Measurements from ENCODE around the gene FBLN2. TPM values are rescaled to one million over a fixed set of nuclear protein-coding genes. Genes with fewer than 3 reads are reported as not detected.

Gene FBLN2
- total RNA-seq, 1 donor: 8.3 TPM

DNA sequence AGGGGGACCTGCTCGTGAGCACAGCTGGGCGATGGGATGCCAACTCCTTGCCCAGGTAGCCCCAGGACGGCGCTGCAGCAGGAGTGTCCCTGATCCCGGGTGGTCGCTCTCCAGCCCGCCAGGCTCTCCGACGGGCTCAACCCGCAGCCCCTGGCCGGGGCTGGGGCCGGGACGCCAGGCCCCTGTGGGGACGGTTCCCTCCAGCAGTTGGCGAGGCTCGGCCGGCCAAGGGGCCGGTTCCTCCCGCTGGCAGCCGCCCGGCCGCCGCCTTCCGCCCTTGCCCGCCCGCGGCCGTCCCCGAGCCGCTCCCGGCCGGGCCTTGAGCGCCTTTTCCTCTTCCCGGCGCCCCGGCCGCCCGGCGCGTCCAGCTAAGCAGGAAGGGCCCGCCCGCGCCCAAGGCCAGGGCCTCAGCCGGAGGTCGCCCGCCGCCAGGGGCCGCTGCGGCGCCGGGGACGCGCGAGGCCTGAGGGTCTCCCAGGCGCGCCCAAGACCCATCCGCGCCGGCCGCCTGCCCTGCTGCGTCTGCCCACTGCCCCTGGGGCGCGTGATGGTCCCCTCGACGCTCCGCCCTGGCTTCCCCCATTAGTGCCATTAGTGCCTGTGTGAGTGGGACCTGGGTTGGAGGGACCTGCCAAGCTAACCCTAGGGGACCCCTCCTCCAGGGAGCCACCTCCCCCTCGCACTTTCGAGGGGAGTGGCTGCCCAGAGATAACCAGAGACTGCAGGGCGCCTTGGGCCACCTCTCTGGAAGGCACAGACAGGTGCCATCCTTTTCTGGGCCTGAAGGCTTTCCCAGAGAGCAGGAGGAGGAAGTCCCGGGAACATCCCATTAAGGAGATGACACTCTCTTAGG lies 106.4 kb downstream of the FBLN2 start:
- peak in 2 of 3 donors; percentile 42 to 55 for DNase-seq (ENCODE audit: low read depth in 2 of 3, low spot score in 2 of 3)

DNA sequence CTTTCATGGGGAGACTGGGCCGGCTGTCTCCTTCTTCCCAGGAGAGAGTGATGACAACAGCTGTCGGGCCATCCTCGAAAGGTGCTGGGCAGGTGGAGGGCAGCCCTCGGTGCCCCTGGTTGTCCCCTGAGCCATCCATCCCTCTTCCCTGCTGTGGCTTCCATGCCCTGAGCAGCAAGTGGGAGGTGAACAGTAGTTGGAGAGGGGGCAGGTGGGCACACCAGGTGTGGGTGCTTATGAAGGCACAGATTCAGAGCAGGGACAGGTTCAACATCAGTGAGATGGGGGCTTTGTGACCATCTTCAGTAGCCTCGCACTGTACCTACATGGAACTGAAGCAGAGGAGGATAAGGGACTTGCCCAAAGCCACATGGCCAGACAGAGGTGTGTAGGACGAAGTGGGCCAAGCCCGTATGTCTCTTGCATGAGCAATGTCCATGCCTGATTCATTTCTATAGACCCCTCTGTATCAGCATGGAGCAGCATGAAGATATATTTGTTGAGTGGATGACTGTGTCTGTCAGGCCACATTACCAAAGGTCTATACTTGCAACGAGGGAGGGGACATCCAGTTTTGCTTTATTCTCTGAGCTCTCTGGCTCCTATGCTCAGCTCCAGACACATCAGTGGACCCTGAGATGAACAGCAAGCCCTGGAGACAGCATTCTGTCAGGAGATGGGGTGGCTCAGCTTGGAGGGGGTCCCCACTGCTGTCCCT lies 107.8 kb downstream of the FBLN2 start:
- no peak for DNase-seq (ENCODE audit: low read depth in 2 of 3, low spot score in 2 of 3)

DNA sequence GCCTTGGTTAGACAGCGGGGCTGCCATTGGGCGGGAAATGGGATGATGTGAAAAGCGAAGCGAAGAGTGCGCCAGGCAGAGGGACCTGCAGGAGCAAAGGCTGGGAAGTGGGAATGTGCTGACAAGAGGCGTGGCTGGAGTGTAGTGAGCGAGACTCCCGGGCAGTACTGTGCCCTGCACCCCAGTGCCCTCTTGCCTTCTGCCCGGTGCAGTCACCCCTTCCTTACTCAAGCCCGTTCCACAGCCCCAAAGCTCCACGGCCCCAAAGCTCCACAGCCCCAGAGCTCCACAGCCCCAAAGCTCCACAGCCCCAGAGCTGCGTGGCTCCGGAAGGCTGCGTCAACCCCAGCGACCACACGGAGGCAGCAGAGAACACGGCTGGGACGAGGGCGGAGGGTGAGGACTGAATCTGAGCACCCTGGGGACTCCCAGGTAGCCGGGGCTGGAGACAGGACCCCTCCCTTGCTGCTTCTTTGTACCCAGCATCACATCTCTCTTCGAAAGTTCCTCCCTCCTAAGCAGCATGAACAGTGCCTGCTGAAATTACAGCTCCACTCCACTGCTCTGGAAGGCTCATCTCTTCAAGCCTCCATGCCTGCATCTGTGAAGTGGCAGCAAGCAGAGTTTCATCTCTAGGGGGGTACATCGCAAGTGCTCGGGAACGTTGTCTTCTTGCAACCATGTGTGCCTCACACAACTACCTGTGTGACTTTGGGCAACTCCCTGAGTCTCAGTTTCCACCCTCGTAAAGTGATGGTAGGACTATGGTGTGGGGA lies 108.9 kb downstream of the FBLN2 start:
- peak; percentile 46 to 79 (median 54) for DNase-seq (ENCODE audit: low read depth in 2 of 3, low spot score in 2 of 3)

DNA sequence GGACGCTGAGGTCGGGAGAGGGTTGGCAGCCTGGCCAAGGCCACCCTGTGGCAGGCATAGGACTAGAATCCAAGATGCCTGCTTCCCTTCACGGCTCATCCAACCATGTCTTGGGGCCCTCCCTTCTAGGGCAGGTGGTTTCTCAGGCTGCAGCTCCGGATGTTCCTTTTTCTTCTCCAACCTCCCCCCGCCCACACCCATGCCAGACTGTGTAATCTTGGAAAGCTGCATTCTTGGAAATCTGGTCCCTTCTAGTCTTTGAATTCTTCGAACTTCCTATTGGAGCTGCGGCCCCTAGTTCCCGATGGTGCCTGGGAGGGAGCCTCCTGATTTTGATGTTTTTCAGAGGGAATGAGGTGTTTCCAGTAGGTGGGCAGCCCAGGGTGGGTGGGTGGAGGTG lies 109.8 kb downstream of the FBLN2 start:
- DNase-seq (ENCODE audit: low read depth in 2 of 3, low spot score in 2 of 3): no peak

DNA sequence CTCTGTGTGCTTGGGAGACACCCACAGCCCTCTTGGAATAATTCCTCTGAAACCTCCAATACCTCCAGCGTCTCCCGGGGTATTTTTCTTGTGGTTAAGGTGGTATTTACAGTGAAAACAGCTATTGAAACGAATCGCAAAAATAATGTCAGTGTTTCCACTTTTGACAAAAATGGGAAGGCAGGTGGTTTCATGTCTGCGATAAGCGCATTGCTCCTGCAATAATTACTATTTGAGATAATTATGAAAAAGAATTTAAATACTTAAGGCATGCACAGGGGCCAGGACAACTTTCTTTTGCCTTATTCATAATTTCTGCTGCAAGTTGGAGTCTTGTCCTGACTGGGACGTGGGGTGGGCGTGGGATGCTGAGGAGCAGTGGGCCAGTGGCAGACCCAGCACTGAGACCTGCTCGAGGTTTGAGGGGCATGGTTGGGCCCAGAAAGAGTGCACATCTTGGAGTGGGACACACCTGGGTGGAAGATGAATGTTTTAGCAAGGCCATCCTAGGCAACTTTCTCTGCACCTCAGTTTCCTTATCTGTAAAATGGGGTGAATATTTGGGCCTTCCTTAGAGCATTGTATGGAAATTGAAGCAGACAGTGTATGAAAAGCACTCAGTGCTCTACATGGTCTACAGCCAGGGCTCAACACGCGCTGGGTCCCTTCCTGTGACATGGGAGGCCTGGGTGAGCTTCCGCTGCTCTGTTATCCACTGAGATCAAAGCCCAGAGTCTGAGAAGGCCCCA lies 110.5 kb downstream of the FBLN2 start:
- no peak for DNase-seq (ENCODE audit: low read depth in 2 of 3, low spot score in 2 of 3)

DNA sequence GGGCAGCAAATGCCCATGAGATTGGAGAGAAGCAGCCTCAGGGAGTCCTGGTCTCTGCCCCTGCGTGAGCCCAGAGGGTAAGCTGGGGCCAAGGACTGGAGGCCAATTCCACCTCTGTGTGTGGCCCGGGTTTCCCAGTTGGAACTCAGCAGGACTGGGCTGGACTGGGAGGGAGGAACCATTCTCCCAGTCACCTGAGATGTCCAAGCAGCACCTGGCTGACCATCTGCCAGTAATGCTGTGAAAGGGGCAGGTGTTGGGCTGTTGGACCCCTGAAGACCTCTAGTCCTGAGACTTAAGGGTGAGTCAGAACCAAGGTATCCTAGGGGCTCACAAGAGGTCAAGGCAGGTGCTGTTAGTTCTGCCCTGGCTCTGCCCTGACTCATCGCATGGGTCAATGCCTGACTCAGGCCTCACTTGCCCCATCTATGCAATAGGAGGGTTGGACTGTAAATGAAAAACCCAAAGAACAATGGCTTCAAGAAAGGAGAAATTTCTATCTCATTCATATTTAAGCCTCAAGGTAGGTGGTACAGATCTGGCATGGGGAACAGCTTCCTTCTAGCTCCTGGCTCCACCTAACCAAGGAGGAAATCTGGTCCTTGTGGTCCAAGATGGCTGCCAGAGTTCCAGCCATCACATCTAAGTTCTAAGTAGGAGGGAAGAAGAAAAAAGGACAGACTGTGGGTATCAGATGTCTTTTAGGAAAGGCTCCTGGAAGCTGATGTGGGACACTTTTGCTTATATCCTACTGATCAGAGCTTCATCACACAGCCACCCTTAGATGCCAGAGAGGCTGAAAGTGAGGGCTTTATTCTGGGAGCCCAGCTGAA lies 111.3 kb downstream of the FBLN2 start:
- DNase-seq (ENCODE audit: low read depth in 2 of 3, low spot score in 2 of 3): no peak

DNA sequence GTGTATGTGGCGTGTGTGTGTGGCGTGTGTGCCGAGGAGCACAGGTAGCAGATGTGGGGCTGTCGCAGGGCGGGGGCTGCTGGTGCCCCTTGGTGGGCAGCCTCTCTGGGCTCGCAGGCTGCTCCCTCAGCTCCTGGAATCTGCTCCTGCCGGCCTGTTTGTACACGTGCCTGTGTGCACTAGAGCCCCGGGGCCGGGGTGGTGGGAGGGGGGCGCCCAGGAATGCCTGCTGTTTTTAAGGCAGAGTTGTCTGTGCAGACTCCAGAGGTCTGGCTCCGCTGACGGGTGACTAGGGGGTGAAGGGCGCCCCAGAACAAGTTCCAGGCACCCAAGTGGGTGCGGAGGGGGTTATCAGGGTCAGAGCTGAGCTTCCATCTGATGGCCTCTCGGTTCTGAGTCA lies 112.2 kb downstream of the FBLN2 start:
- DNase-seq (ENCODE audit: low read depth in 2 of 3, low spot score in 2 of 3): no peak

DNA sequence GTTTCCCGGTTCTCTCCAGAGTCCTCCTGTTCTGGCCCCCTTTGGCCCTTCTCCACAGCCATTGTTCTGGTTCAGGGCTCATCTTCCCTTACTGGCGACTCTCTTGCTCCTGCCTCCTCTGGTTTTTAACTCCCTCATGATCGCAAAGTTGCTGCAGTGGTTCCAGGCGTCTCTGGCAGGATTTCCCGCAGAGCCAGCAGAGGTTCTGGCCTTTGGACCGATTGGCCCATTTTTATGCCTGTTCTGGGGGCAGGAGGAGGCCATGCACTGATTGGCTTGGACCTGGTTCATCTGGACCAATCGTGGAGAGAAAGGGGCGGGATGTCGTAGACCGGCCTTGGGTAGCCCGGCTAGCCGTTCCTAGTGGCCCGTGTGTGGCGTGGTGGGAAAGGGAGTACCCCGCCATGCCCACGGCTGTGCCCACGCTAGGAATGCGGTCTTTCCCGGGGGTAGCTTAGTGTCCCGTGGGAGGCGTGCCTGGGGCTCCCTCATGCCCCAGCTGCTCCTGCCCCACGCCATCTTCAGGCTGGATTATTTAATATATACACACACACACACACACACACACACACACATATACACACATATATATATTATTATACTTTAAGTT lies 113.4 kb downstream of the FBLN2 start:
- DNase-seq (ENCODE audit: low read depth in 2 of 3, low spot score in 2 of 3): no peak

DNA sequence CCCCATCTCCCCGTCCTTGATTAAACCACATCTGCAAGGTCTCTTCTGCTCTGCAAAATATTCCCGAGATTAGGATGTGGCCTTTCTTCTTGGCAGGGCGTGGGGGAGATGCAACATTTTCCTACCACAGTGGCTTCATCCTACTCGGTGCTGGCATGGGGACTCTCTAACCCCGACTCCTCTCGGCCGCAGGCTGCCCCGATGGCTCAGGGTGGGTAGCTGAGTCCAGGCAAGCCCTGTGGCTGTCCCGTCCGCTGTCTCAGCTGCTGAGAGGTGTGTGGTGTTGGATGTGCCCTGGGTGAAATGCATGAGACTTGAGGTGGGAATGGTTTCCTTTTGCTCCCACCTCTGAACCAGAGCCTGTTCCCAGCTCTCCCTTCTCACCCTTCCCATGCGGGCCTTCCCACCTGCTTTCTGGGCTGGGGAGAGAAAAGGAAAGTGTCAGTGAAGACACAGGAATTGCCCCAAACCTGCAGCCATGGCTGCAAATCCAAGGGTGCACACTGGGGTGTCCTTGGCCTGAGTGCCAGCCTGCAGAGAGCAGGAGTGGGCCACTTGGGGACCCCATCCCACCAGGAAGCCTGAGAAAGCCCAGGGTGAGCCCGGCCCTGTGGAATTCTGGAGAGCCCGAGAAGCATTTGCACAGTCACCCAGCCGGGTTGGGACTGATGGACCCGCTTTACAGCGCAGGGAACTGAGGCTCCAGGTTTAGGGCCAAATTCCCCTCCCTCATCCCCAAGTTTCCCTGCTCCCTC lies 115.0 kb downstream of the FBLN2 start:
- no peak for DNase-seq (ENCODE audit: low read depth in 2 of 3, low spot score in 2 of 3)

DNA sequence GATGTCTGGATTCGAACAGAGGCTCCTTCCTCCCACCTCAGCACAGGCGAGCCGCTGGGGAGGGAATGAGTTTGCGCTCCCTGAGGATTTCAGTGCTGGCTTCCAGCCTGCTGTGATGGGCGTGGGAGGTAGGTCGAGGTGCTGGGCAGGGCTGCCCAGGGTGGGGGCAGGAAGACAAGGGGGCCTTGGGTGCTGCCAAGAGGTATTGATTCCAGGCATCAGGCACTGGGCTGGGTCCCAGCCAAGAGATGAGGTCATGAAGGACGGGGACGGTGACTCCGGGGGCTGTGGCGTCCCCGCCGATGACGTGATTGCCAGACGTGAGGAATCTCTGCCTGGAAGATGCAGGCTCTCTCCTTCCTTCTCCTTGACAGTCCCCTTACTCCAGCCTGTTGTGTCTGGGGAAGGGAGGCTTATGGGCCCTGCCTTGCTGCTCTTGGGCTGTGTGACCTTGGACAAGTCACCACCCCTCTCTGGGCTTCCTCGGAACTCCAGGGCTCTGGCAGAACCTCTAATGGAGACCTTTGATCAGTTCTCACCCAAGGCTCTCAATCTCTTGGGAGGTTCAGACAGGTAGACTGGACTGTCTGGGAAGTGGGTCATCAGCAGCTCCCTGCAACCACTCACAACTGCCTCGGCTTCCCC lies 116.8 kb downstream of the FBLN2 start:
- DNase-seq (ENCODE audit: low read depth in 2 of 3, low spot score in 2 of 3): no peak

DNA sequence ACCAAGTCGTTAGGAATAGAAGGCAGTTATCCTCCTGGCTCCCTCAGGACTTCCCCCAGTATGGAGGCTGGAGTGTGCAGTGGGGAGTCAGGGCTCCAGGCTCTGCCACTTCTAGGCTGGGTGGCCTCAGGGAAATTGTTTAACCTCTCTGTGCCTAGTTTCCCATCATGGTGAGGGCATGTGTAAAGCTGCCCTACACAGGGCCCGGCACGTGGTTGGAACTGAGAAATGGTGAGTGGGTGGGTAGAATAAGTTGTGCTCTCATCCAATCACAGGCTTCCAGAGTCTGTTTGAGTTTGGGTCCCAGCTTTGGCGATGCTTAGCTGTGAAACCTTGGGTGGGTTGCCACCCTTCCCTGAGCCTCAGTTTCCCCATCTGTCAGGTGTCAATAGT lies 117.3 kb downstream of the FBLN2 start:
- DNase-seq (ENCODE audit: low read depth in 2 of 3, low spot score in 2 of 3): no peak

DNA sequence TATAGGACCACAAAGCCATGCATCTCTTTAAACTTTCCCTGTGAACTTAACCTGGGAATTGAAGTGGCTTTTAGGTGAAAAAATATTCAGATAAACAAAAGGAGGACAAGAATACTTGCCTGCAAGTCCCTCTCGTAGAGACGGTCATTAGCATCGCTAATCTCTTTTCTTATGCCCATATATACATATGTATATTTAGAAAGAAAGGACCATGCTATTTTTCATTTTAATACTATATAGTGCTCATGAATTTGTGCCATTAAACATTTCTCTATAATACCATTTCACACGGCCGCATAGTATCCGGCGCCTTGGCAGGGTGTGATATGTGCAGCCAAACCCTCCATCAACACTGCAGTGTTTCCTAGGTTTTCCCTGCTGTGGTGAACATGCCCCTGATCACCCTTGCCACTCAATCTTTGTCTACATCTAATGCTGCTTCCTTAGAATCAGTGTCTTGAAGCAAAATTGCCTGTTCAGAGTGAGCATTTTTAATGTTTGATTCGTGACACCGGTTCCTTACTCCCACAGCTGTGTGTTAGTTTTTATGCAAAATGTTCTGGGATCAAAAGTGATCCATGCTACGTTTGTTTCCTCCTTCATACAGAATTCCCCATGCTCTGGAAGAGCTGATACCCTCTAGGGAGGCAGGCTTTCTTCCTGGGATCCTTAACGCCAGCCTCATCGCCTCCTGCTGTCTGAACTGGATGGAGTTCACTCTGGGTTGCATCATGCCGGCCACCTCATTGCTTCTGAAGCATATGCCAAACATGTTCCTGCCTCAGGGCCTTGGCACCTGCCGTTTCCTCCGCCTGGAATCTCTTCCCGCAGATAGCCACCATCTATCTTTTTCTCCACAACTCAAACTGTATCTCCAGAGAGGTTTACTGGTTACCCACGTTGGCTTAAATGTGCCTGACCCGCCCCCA lies 118.1 kb downstream of the FBLN2 start:
- DNase-seq (ENCODE audit: low read depth in 2 of 3, low spot score in 2 of 3): no peak

DNA sequence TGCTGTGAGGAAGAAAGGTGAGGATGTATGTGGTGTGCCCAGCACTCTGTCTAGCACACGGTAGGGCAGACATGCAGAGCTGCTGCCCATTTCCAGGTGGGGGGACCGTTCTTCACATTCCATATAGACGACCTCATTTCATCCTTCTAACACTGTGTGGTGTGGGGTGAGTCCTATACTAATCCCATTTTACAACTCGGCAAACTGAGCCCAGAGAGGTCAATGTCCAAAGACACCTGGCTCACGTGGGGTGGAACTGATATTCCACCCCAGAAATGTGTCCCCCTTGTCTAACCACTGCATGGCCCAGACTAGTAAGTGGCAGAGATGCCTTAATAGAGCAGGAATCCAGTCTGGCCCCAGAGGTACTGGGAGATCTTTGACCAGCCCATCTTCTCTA lies 119.2 kb downstream of the FBLN2 start:
- no peak for DNase-seq (ENCODE audit: low read depth in 2 of 3, low spot score in 2 of 3)

DNA sequence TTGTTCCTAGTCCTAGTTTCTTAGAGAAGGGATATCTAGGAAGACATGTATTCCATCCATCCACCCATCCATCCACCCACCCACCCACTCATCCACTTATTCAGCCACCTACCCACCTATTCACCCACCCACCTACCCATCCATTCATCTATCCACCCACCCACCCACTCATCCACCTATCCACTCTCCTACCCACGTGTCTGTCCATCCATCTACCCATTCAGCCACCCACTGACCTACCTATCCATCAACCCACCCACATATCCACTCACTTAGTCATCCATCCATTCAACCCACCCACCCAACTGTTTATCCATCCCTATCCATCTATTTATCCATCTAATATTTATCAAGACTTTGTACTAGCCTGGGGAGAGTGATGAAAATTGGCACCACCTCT lies 120.5 kb downstream of the FBLN2 start:
- DNase-seq (ENCODE audit: low read depth in 2 of 3, low spot score in 2 of 3): no peak

DNA sequence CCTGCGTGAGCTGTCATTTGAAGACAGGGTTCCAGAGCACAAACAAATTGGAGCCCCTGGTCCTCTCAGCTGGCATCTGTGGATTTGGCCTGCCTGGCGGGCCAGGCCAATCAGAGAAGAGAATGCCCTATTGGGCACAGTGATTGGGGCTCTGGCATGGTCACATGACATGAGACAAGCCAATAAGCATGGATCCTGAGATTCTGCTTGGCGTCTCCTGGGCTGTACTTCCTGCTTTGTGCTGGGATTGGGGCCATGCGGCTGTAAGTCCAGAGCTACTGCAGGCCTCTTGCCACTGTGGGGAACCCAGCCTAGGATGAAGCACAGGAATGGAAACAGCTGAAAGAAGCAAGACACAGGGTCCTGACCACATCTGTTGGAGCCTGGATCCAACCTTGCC lies 121.4 kb downstream of the FBLN2 start:
- no peak for DNase-seq (ENCODE audit: low read depth in 2 of 3, low spot score in 2 of 3)

DNA sequence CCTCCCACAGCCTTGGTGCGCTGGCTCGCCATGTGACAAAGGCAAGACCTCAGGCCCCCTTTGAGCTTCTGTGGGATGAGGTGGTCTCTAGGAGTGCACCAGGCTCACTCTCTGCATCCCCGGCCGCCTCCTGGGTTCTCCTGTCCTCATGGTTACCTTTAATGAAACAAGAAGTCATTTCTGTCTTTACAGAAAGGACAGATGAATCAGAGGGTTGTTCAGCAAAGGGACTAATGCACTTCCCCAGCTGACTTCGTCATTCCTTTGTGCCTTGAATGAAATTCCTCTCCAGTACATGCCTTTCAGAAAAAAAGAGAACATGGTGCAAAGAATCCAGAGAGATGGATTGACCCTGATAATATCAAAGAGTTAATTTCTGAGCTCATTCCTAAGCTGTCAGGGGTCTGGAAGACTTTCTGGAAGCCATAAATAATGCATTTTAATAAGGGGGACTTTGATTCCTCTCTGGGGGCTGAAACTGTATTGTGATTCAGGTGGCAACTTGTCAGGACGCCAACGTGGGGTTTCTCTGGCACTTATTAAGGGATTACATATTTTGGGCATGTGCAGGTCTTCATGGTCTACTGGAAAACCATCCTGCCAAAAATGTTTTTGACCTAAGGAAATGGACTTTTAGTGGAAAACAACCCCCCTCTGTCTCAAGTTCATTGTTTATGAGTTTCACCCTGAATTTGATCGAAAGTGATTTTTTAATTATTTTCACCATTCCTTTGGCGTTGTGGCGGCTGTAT lies 122.7 kb downstream of the FBLN2 start:
- DNase-seq (ENCODE audit: low read depth in 2 of 3, low spot score in 2 of 3): no peak
